GM19023 (cell line): Measurements from ENCODE around the gene INPP5B.
A peak's percentile ranks its signal among the peaks of the same experiment; 100 is the strongest.
"Not testable (repeated sequence)": the region's sequence is repeated elsewhere in the genome, so short reads cannot be mapped to it uniquely, and the experiment has no call there.

Source experiments
- ATAC-seq: cut with Tn5 transposase; IDR thresholded peaks from one replicate; pipeline ENCODE4 v1.9.1; 2021; ENCODE audit warnings: mild to moderate bottlenecking, moderate library complexity; ENCODE audit not compliant: unreplicated experiment

The INPP5B gene

GRCh38 chr1:37948841-37949240, 2.0 kb upstream of the INPP5B start:
- no peak for ATAC-seq

- no peak for ATAC-seq
These were observed 1.3 kb upstream of the INPP5B start for GRCh38 chr1:37948166-37948565.

GRCh38 chr1:37947364-37947763, 511 bp upstream of the INPP5B start:
- ATAC-seq, result no peak

GRCh38 chr1:37945743-37946702, 830 bp downstream of the INPP5B start:
- no peak for ATAC-seq

GRCh38 chr1:37945251-37945650, 1.6 kb downstream of the INPP5B start:
- ATAC-seq, result no peak

GRCh38 chr1:37944816-37945215, 2.0 kb downstream of the INPP5B start:
- no peak for ATAC-seq

GRCh38 chr1:37944086-37944763, 2.6 kb downstream of the INPP5B start:
- ATAC-seq, result no peak

GRCh38 chr1:37940299-37940947, 6.4 kb downstream of the INPP5B start:
- ATAC-seq, result no peak

- not testable (repeated sequence) for ATAC-seq
These were observed 10.1 kb downstream of the INPP5B start for GRCh38 chr1:37936760-37937159.

GRCh38 chr1:37932759-37933158, 14.1 kb downstream of the INPP5B start:
- no peak for ATAC-seq

- ATAC-seq, result peak; percentile 94
These were observed 15.3 kb downstream of the INPP5B start for GRCh38 chr1:37931361-37932158.

- no peak for ATAC-seq
These were observed 15.8 kb downstream of the INPP5B start for GRCh38 chr1:37931102-37931360.

- no peak for ATAC-seq
These were observed 16.4 kb downstream of the INPP5B start for GRCh38 chr1:37930246-37931101.

GRCh38 chr1:37926038-37926924, 20.6 kb downstream of the INPP5B start:
- no peak for ATAC-seq

GRCh38 chr1:37925316-37925715, 21.5 kb downstream of the INPP5B start:
- no peak for ATAC-seq

- ATAC-seq, result no peak
These were observed 23.3 kb downstream of the INPP5B start for GRCh38 chr1:37923551-37923889.

GRCh38 chr1:37922767-37923550, 23.9 kb downstream of the INPP5B start:
- peak; percentile 48 for ATAC-seq

GRCh38 chr1:37919277-37919676, 27.6 kb downstream of the INPP5B start:
- no peak for ATAC-seq
